T-cell (primary cell): Measurements from ENCODE around the gene ZKSCAN8. TPM values are rescaled to one million over a fixed set of nuclear protein-coding genes. Genes with fewer than 3 reads are reported as not detected.

ENCODE experiments used
- ATAC-seq, 4 experiments: fragments of 200-7000 bp in 3 of 4; fragments of 150-1000 bp in 1 of 4; cut with Tn5 transposase; replicated peaks in 1 of 4; 1 replicate in 3 of 4; 2 replicates in 1 of 4; pipeline ENCODE4 v1.10.0; 2021; ENCODE audit warnings: moderate library complexity in 3 of 4, mild to moderate bottlenecking in 2 of 4, moderate number of reproducible peaks in 1 of 4
- CTCF ChIA-PET, 2 donors: fragments of 300-600 bp; sonication (Branson Sonifier 250); formaldehyde crosslinking; loops; one replicate each; lab custom pipeline; 2022; ENCODE audit warnings: antibody characterized with exemption in 2 of 2; lab: Charles Lee
- POLR2A ChIA-PET, 2 donors: fragments of 300-600 bp; sonication (Branson Sonifier 250); formaldehyde crosslinking; loops; one replicate each; lab custom pipeline; 2022; ENCODE audit warnings: antibody characterized with exemption in 2 of 2; lab: Charles Lee
- DNase-seq, 35 experiments: peaks; one replicate each; pipeline versions ENCODE4 v3.0.0 to v3.0.0-alpha.2; 2013 to 2023
- H3K27ac ChIP-seq: one replicate; pipeline ENCODE4 v1.5.1; 2013; ENCODE audit warnings: low read length
- H3K27me3 ChIP-seq, 2 experiments: replicated peaks in 1 of 2; 1 replicate in 1 of 2; 2 replicates in 1 of 2; pipeline versions ENCODE4 v1.6.1 to v1.7.0; 2013; ENCODE audit warnings: low read length in 1 of 2, mixed read lengths in 1 of 2; ENCODE audit not compliant: control insufficient read depth in 2 of 2, insufficient read depth in 2 of 2; ENCODE audit errors: extremely low read depth in 1 of 2
- H3K36me3 ChIP-seq, 2 donors: 1 replicate in 1 of 2; 2 replicates in 1 of 2; pipeline versions ENCODE4 v1.6.1 to v1.7.0; 2013; ENCODE audit warnings: low read length in 1 of 2; ENCODE audit not compliant: control insufficient read depth in 2 of 2, insufficient read depth in 1 of 2; ENCODE audit errors: extremely low read depth in 1 of 2
- H3K4me1 ChIP-seq, 2 experiments: 1 replicate in 1 of 2; 2 replicates in 1 of 2; pipeline versions ENCODE4 v1.6.1 to v1.7.0; 2013; ENCODE audit warnings: low read length in 2 of 2, mixed read lengths in 1 of 2; ENCODE audit not compliant: insufficient read depth in 2 of 2, control insufficient read depth in 1 of 2; ENCODE audit errors: extremely low read depth in 1 of 2
- H3K4me3 ChIP-seq, 2 donors: 1 replicate in 1 of 2; 2 replicates in 1 of 2; pipeline versions ENCODE4 v1.5.1 to v1.7.0; 2013; ENCODE audit warnings: mild to moderate bottlenecking in 2 of 2, low read length in 1 of 2, moderate library complexity in 1 of 2; ENCODE audit not compliant: control insufficient read depth in 1 of 2; ENCODE audit errors: extremely low read depth in 1 of 2
- H3K9me3 ChIP-seq: 2 replicates; pipeline ENCODE4 v1.7.0; 2013
- H3K27ac Mint-ChIP-seq, 2 donors: one replicate each; pipeline ENCODE4 v1.8.0; 2020 to 2021; ENCODE audit warnings: mild to moderate bottlenecking in 2 of 2, mixed read lengths in 2 of 2
- H3K27me3 Mint-ChIP-seq, 2 donors: one replicate each; pipeline ENCODE4 v1.8.0; 2021 to 2022; ENCODE audit warnings: mixed read lengths in 2 of 2
- H3K36me3 Mint-ChIP-seq: one replicate; pipeline ENCODE4 v1.8.0; 2021; ENCODE audit warnings: mixed read lengths
- H3K4me1 Mint-ChIP-seq, 3 donors: one replicate each; pipeline ENCODE4 v1.8.0; 2020 to 2022; ENCODE audit warnings: mixed read lengths in 3 of 3, mild to moderate bottlenecking in 1 of 3
- H3K4me3 Mint-ChIP-seq, 3 donors: one replicate each; pipeline ENCODE4 v1.8.0; 2020 to 2022; ENCODE audit warnings: mild to moderate bottlenecking in 3 of 3, mixed read lengths in 3 of 3, moderate library complexity in 3 of 3
- H3K9me3 Mint-ChIP-seq, 3 donors: one replicate each; pipeline ENCODE4 v1.8.0; 2020 to 2022; ENCODE audit warnings: mixed read lengths in 3 of 3
- WGBS: methylation state at CpG from one replicate; pipeline ENCODE4 v1.1.5; 2013; ENCODE audit warnings: missing lambda C conversion rate; ENCODE audit not compliant: insufficient coverage; 5-methylcytosine and 5-hydroxymethylcytosine counted together
- total RNA-seq, 35 experiments: library from RNA in 6 of 35; stranded (reverse) in 6 of 35; fragments of 120-200 nt in 1 of 35; gene quantifications; one replicate each; pipeline versions ENCODE4 v1.2.1 to v1.2.4 and lab custom pipeline; 2013 to 2026

The ZKSCAN8 gene
- total RNA-seq, 5 donors from 2014 or later (not counting 1 experiment from before 2014, with no cell fraction given) = 23.3 to 35.7 (median 35.0) TPM

GRCh38 chr6:28142446-28142845 lies 763 bp downstream of the ZKSCAN8 start:
- H3K27ac ChIP-seq = no peak overlapping the region
- Mint-ChIP-seq H3K4me3 (peak overlapping the region; percentile 94 to 96 (median 95)), H3K27me3 (no peaks in the 10 kb centered on the region), H3K27ac (peak overlapping the region; percentile 87 to 94), H3K9me3 (no peaks in the 10 kb centered on the region), H3K36me3 (peaks cover 25% of the 10 kb centered on the region), H3K4me1 (peaks cover 67 to 77% (median 67%) of the 10 kb centered on the region in 3 donors)
- no peaks in the 10 kb centered on the region for H3K9me3 ChIP-seq
- no peaks in the 10 kb centered on the region for H3K27me3 ChIP-seq
- ChIA-PET POLR2A (interaction anchor here in 1 of 2 donors (1.0 kb wide), 1 partner anchor 19 kb away, joined by 3 read pairs; no protein-coding TSS in a partner anchor), CTCF (interaction anchor here in 1 of 2 donors (1.6 kb wide), 1 partner anchor 20 kb away, joined by 4 read pairs; no protein-coding TSS in a partner anchor)
- peaks cover 17 to 22% of the 10 kb centered on the region in 2 experiments for H3K4me1 ChIP-seq
- no peak for ATAC-seq
- H3K36me3 ChIP-seq = peaks cover 0 to 11% of the 10 kb centered on the region in 2 donors
- peak overlapping the region; percentile 60 to 93 for H3K4me3 ChIP-seq
- WGBS = no CpG with 5 or more reads among the region's 4 CpGs
- no peak for DNase-seq

- H3K27me3 ChIP-seq = no peaks in the 10 kb centered on the region
- Mint-ChIP-seq H3K27me3 (no peaks in the 10 kb centered on the region), H3K36me3 (peaks cover 45% of the 10 kb centered on the region), H3K27ac (no peak overlapping the region), H3K4me1 (peaks cover 55 to 59% (median 57%) of the 10 kb centered on the region in 3 donors), H3K9me3 (no peaks in the 10 kb centered on the region), H3K4me3 (no peak overlapping the region)
- CTCF ChIA-PET = interaction anchor here in 1 of 2 donors (1.0 kb wide), 1 partner anchor 105 kb away, joined by 3 read pairs; no protein-coding TSS in a partner anchor
- WGBS = 100% methylated on average over 1 of the region's 1 CpG
- ATAC-seq = no peak
- H3K27ac ChIP-seq = no peak overlapping the region
- POLR2A ChIA-PET = no interaction called here
- no peak for DNase-seq
- peaks cover 7 to 10% of the 10 kb centered on the region in 2 experiments for H3K4me1 ChIP-seq
- H3K9me3 ChIP-seq = no peaks in the 10 kb centered on the region
- H3K36me3 ChIP-seq = peaks cover 0 to 35% of the 10 kb centered on the region in 2 donors
- H3K4me3 ChIP-seq = no peak overlapping the region
These were observed 3.5 kb downstream of the ZKSCAN8 start for GRCh38 chr6:28145231-28145630.

- Mint-ChIP-seq H3K36me3 (peaks cover 88% of the 10 kb centered on the region), H3K4me1 (peaks cover 6 to 9% (median 6%) of the 10 kb centered on the region in 3 donors), H3K4me3 (no peak overlapping the region), H3K27me3 (no peaks in the 10 kb centered on the region), H3K9me3 (peaks cover 0 to 4% (median 4%) of the 10 kb centered on the region in 3 donors), H3K27ac (no peak overlapping the region)
- H3K4me3 ChIP-seq = no peak overlapping the region
- H3K27me3 ChIP-seq = no peaks in the 10 kb centered on the region
- WGBS = 100% methylated on average over 1 of the region's 2 CpGs
- H3K9me3 ChIP-seq = no peaks in the 10 kb centered on the region
- ChIA-PET CTCF (no interaction called here), POLR2A (interaction anchor here in 1 of 2 donors (0.8 kb wide), 1 partner anchor 15 kb away, joined by 4 read pairs; no protein-coding TSS in a partner anchor)
- no peak overlapping the region for H3K27ac ChIP-seq
- H3K36me3 ChIP-seq = peaks cover 26 to 65% of the 10 kb centered on the region in 2 donors
- DNase-seq (no peak), ATAC-seq (no peak)
- H3K4me1 ChIP-seq = no peaks in the 10 kb centered on the region
These were observed 10.8 kb downstream of the ZKSCAN8 start for GRCh38 chr6:28152531-28152930.

GRCh38 chr6:28153546-28153945 lies 11.9 kb downstream of the ZKSCAN8 start:
- no peaks in the 10 kb centered on the region for H3K4me1 ChIP-seq
- Mint-ChIP-seq H3K36me3 (peaks cover 90% of the 10 kb centered on the region), H3K27ac (no peak overlapping the region), H3K4me1 (peaks cover 2 to 3% (median 2%) of the 10 kb centered on the region in 3 donors), H3K27me3 (no peaks in the 10 kb centered on the region), H3K9me3 (peaks cover 0 to 4% (median 4%) of the 10 kb centered on the region in 3 donors), H3K4me3 (no peak overlapping the region)
- H3K9me3 ChIP-seq = no peaks in the 10 kb centered on the region
- no CpG with 5 or more reads among the region's 1 CpG for whole genome bisulfite sequencing
- peaks cover 26 to 56% of the 10 kb centered on the region in 2 donors for H3K36me3 ChIP-seq
- no peaks in the 10 kb centered on the region for H3K27me3 ChIP-seq
- ChIA-PET POLR2A (interaction anchor here in 1 of 2 donors (0.8 kb wide), 1 partner anchor 16 kb away, joined by 4 read pairs; no protein-coding TSS in a partner anchor), CTCF (no interaction called here)
- peak overlapping the region in 1 of 2 donors; percentile 54 for H3K4me3 ChIP-seq
- no peak for ATAC-seq
- H3K27ac ChIP-seq = no peak overlapping the region
- DNase-seq = no peak

GRCh38 chr6:28154357-28154756 lies 12.7 kb downstream of the ZKSCAN8 start:
- peaks cover 90% of the 10 kb centered on the region for H3K36me3 Mint-ChIP-seq
- H3K27ac Mint-ChIP-seq = no peak overlapping the region
- H3K27me3 Mint-ChIP-seq = no peaks in the 10 kb centered on the region
- Histone ChIP-seq H3K9me3 (no peaks in the 10 kb centered on the region), H3K36me3 (peaks cover 26 to 48% of the 10 kb centered on the region in 2 donors), H3K4me3 (no peak overlapping the region), H3K27me3 (no peaks in the 10 kb centered on the region), H3K27ac (no peak overlapping the region), H3K4me1 (no peaks in the 10 kb centered on the region)
- POLR2A ChIA-PET = no interaction called here
- peaks cover 0 to 3% (median under 1%) of the 10 kb centered on the region in 3 donors for H3K4me1 Mint-ChIP-seq
- peaks cover 0 to 8% (median 4%) of the 10 kb centered on the region in 3 donors for H3K9me3 Mint-ChIP-seq
- ATAC-seq (no peak), DNase-seq (no peak)
- no peak overlapping the region for H3K4me3 Mint-ChIP-seq
- CTCF ChIA-PET = no interaction called here

GRCh38 chr6:28158318-28158717 lies 16.6 kb downstream of the ZKSCAN8 start:
- peaks cover 15 to 18% (median 17%) of the 10 kb centered on the region in 3 donors for H3K4me1 Mint-ChIP-seq
- no peak overlapping the region for H3K4me3 Mint-ChIP-seq
- Histone ChIP-seq H3K27ac (no peak overlapping the region), H3K36me3 (peaks cover 8 to 21% of the 10 kb centered on the region in 2 donors), H3K4me3 (no peak overlapping the region), H3K4me1 (peaks cover 3 to 11% of the 10 kb centered on the region in 2 experiments), H3K9me3 (peaks cover 2% of the 10 kb centered on the region), H3K27me3 (peaks cover 0 to 2% of the 10 kb centered on the region in 2 experiments)
- peaks cover 61% of the 10 kb centered on the region for H3K36me3 Mint-ChIP-seq
- ATAC-seq (no peak), DNase-seq (no peak)
- H3K9me3 Mint-ChIP-seq = peaks cover 3 to 9% (median 9%) of the 10 kb centered on the region in 3 donors
- no peaks in the 10 kb centered on the region for H3K27me3 Mint-ChIP-seq
- WGBS = 97% methylated on average over 3 of the region's 3 CpGs
- CTCF ChIA-PET = interaction anchor here in 1 of 2 donors (0.7 kb wide), 1 partner anchor 198 kb away, joined by 3 read pairs; no protein-coding TSS in a partner anchor
- POLR2A ChIA-PET = no interaction called here
- H3K27ac Mint-ChIP-seq = no peak overlapping the region
